HEK293 (cell line): Measurements from ENCODE around the gene TSHZ2.

Experiments used
- BCL11B ChIP-seq: fragments of 450-650 bp; formaldehyde crosslinking; IDR thresholded peaks from 2 replicates; pipeline ENCODE4 v1.5.1; 2016; ENCODE audit warnings: low read depth, missing biosample characterization, missing genetic modification characterization
- GFI1B ChIP-seq: fragments of 450-650 bp; formaldehyde crosslinking; IDR thresholded peaks from 2 replicates; pipeline ENCODE4 v1.5.1; 2016; ENCODE audit warnings: missing biosample characterization, missing genetic modification characterization
- GLI2 ChIP-seq: fragments of 450-650 bp; formaldehyde crosslinking; IDR thresholded peaks from 2 replicates; pipeline ENCODE4; 2017; ENCODE audit warnings: missing biosample characterization, missing genetic modification characterization, low read depth, borderline replicate concordance
- GLIS1 ChIP-seq: fragments of 450-650 bp; formaldehyde crosslinking; IDR thresholded peaks from 2 replicates; pipeline ENCODE4 v1.5.1; 2016; ENCODE audit warnings: missing biosample characterization, missing genetic modification characterization
- SCRT1 ChIP-seq: fragments of 450-650 bp; formaldehyde crosslinking; IDR thresholded peaks from 2 replicates; pipeline ENCODE4 v1.5.1; 2016; ENCODE audit warnings: missing biosample characterization, missing genetic modification characterization, borderline replicate concordance
- ZBTB20 ChIP-seq: fragments of 450-650 bp; formaldehyde crosslinking; IDR thresholded peaks from 2 replicates; pipeline ENCODE4 v1.5.1; 2016; ENCODE audit warnings: missing biosample characterization, missing genetic modification characterization
- ZBTB7A ChIP-seq: fragments of 450-650 bp; formaldehyde crosslinking; IDR thresholded peaks from 2 replicates; pipeline ENCODE4 v1.5.1; 2016; ENCODE audit warnings: low read depth, missing biosample characterization, missing genetic modification characterization
- ZNF112 ChIP-seq: fragments of 450-650 bp; formaldehyde crosslinking; IDR thresholded peaks from 2 replicates; pipeline ENCODE4 v1.5.0; 2017; ENCODE audit warnings: missing biosample characterization, missing genetic modification characterization
- ZNF133 ChIP-seq: fragments of 450-650 bp; formaldehyde crosslinking; IDR thresholded peaks from 2 replicates; pipeline ENCODE4 v1.5.1; 2016; ENCODE audit warnings: missing biosample characterization, missing genetic modification characterization
- ZNF16 ChIP-seq: fragments of 450-650 bp; formaldehyde crosslinking; IDR thresholded peaks from 2 replicates; pipeline ENCODE4 v1.5.1; 2016; ENCODE audit warnings: low read depth, missing biosample characterization, missing genetic modification characterization
- ZNF18 ChIP-seq: fragments of 450-650 bp; formaldehyde crosslinking; IDR thresholded peaks from 2 replicates; pipeline ENCODE4 v1.5.1; 2016; ENCODE audit warnings: missing biosample characterization, missing genetic modification characterization
- ZNF24 ChIP-seq: fragments of 450-650 bp; formaldehyde crosslinking; IDR thresholded peaks from 2 replicates; pipeline ENCODE4 v1.5.1; 2016; ENCODE audit warnings: missing biosample characterization, missing genetic modification characterization
- ZNF274 ChIP-seq, 2 experiments: fragments of 200-500 bp in 1 of 2; fragments of 450-650 bp in 1 of 2; sonication (Bioruptor generic) in 1 of 2; formaldehyde crosslinking in 1 of 2; IDR thresholded peaks; 2 replicates each; pipeline versions ENCODE4 v1.5.1 to v1.6.1; 2014 to 2016; ENCODE audit warnings: borderline replicate concordance in 1 of 2, inconsistent platforms in 1 of 2, low read length in 1 of 2, missing biosample characterization in 1 of 2, missing genetic modification characterization in 1 of 2
- ZNF324 ChIP-seq: fragments of 450-650 bp; formaldehyde crosslinking; IDR thresholded peaks from 2 replicates; pipeline ENCODE4 v1.5.1; 2016; ENCODE audit warnings: missing biosample characterization, missing genetic modification characterization
- ZNF394 ChIP-seq: fragments of 450-650 bp; formaldehyde crosslinking; IDR thresholded peaks from 2 replicates; pipeline ENCODE4 v1.5.1; 2016; ENCODE audit warnings: missing biosample characterization, missing genetic modification characterization, mild to moderate bottlenecking, moderate library complexity, borderline replicate concordance
- ZNF404 ChIP-seq: fragments of 450-650 bp; formaldehyde crosslinking; IDR thresholded peaks from 2 replicates; pipeline ENCODE4 v1.5.1; 2017; ENCODE audit warnings: missing biosample characterization, missing genetic modification characterization
- ZNF513 ChIP-seq: fragments of 450-650 bp; IDR thresholded peaks from 2 replicates; pipeline ENCODE4 v1.5.1; 2018; ENCODE audit warnings: missing biosample characterization, missing genetic modification characterization
- ZNF521 ChIP-seq: fragments of 450-650 bp; formaldehyde crosslinking; IDR thresholded peaks from 2 replicates; pipeline ENCODE4 v1.5.1; 2017; ENCODE audit warnings: missing biosample characterization, mild to moderate bottlenecking, missing genetic modification characterization
- ZNF561 ChIP-seq: fragments of 450-650 bp; IDR thresholded peaks from 2 replicates; pipeline ENCODE4 v1.5.1; 2018; ENCODE audit warnings: missing biosample characterization, missing genetic modification characterization, borderline replicate concordance
- ZNF600 ChIP-seq: fragments of 450-650 bp; formaldehyde crosslinking; IDR thresholded peaks from 2 replicates; pipeline ENCODE4 v1.5.1; 2016; ENCODE audit warnings: missing biosample characterization, missing genetic modification characterization
- ZNF664 ChIP-seq: fragments of 450-650 bp; formaldehyde crosslinking; IDR thresholded peaks from 2 replicates; pipeline ENCODE4 v1.5.1; 2016; ENCODE audit warnings: missing biosample characterization, missing genetic modification characterization
- ZNF843 ChIP-seq: fragments of 450-650 bp; formaldehyde crosslinking; IDR thresholded peaks from 2 replicates; pipeline ENCODE4 v1.5.1; 2016; ENCODE audit warnings: missing biosample characterization, missing genetic modification characterization
- ZSCAN30 ChIP-seq: fragments of 450-650 bp; IDR thresholded peaks from 2 replicates; pipeline ENCODE4 v1.5.1; 2018; ENCODE audit warnings: missing biosample characterization, mild to moderate bottlenecking, missing genetic modification characterization, moderate library complexity
- TF ChIP-seq, protein P1 (sequence below): fragments of 450-650 bp; formaldehyde crosslinking; IDR thresholded peaks from 2 replicates; pipeline ENCODE4 v1.5.1; 2016; ENCODE audit warnings: missing biosample characterization, missing genetic modification characterization, low read depth
- TF ChIP-seq, protein P2 (sequence below): fragments of 450-650 bp; formaldehyde crosslinking; conservative IDR thresholded peaks from 2 replicates; pipeline ENCODE4 v1.5.1; 2016; ENCODE audit warnings: low read depth, missing biosample characterization, missing genetic modification characterization
- TF ChIP-seq, protein P3 (sequence below): fragments of 450-650 bp; formaldehyde crosslinking; IDR thresholded peaks from 2 replicates; pipeline ENCODE4 v1.5.1; 2016; ENCODE audit warnings: missing biosample characterization, missing genetic modification characterization

The TSHZ2 gene

GRCh38 chr20:52972190-52972937 lies at the start of gene TSHZ2 (continued):
- TF ChIP-seq ZNF18 (tag by site-specific recombination) (peak; percentile 94), ZNF561 (no peak), ZNF274 (IDR thresholded peaks at IDR 0.05; ENCODE audit: low read length) (no peak), ZNF274 (tag by site-specific recombination; IDR thresholded peaks at IDR 0.05; ENCODE audit: borderline replicate concordance) (no peak), ZNF600 (peak; percentile 93), ZNF843 (tag by site-specific recombination) (peak; percentile 91), GLIS1 (tag by site-specific recombination) (peak; percentile 72), ZNF24 (tag by site-specific recombination) (peak; percentile 49; the same call in 1 of the 2 replicates), ZNF513 (tag by site-specific recombination) (peak; percentile 82), BCL11B (tag by site-specific recombination) (no peak; the same call in 1 of the 2 replicates), ZNF16 (tag by site-specific recombination) (no peak), ZNF521 (tag by site-specific recombination) (no peak), ZNF133 (peak; percentile 75), ZNF664 (peak; percentile 75), GLI2 (no peak), ZNF394 (tag by site-specific recombination) (peak; percentile 58; the same call in 1 of the 2 replicates), ZNF112 (tag by site-specific recombination) (no peak), ZSCAN30 (no peak), ZBTB7A (tag by site-specific recombination) (peak; percentile 93; the same call in 1 of the 2 replicates), ZNF404 (tag by site-specific recombination) (no peak), GFI1B (tag by site-specific recombination) (peak; percentile 69; the same call in 1 of the 2 replicates), ZBTB20 (tag by site-specific recombination) (peak; percentile 86), ZNF324 (tag by site-specific recombination) (peak; percentile 89; the same call in 1 of the 2 replicates), SCRT1 (tag by site-specific recombination) (no peak)
- TF ChIP-seq, protein P1, sequence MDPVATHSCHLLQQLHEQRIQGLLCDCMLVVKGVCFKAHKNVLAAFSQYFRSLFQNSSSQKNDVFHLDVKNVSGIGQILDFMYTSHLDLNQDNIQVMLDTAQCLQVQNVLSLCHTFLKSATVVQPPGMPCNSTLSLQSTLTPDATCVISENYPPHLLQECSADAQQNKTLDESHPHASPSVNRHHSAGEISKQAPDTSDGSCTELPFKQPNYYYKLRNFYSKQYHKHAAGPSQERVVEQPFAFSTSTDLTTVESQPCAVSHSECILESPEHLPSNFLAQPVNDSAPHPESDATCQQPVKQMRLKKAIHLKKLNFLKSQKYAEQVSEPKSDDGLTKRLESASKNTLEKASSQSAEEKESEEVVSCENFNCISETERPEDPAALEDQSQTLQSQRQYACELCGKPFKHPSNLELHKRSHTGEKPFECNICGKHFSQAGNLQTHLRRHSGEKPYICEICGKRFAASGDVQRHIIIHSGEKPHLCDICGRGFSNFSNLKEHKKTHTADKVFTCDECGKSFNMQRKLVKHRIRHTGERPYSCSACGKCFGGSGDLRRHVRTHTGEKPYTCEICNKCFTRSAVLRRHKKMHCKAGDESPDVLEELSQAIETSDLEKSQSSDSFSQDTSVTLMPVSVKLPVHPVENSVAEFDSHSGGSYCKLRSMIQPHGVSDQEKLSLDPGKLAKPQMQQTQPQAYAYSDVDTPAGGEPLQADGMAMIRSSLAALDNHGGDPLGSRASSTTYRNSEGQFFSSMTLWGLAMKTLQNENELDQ (tag by site-specific recombination) = no peak
- TF ChIP-seq, protein P2, sequence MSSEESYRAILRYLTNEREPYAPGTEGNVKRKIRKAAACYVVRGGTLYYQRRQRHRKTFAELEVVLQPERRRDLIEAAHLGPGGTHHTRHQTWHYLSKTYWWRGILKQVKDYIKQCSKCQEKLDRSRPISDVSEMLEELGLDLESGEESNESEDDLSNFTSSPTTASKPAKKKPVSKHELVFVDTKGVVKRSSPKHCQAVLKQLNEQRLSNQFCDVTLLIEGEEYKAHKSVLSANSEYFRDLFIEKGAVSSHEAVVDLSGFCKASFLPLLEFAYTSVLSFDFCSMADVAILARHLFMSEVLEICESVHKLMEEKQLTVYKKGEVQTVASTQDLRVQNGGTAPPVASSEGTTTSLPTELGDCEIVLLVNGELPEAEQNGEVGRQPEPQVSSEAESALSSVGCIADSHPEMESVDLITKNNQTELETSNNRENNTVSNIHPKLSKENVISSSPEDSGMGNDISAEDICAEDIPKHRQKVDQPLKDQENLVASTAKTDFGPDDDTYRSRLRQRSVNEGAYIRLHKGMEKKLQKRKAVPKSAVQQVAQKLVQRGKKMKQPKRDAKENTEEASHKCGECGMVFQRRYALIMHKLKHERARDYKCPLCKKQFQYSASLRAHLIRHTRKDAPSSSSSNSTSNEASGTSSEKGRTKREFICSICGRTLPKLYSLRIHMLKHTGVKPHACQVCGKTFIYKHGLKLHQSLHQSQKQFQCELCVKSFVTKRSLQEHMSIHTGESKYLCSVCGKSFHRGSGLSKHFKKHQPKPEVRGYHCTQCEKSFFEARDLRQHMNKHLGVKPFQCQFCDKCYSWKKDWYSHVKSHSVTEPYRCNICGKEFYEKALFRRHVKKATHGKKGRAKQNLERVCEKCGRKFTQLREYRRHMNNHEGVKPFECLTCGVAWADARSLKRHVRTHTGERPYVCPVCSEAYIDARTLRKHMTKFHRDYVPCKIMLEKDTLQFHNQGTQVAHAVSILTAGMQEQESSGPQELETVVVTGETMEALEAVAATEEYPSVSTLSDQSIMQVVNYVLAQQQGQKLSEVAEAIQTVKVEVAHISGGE (tag by site-specific recombination) = peak; percentile 56; the same call in 1 of the 2 replicates
- TF ChIP-seq, protein P3, sequence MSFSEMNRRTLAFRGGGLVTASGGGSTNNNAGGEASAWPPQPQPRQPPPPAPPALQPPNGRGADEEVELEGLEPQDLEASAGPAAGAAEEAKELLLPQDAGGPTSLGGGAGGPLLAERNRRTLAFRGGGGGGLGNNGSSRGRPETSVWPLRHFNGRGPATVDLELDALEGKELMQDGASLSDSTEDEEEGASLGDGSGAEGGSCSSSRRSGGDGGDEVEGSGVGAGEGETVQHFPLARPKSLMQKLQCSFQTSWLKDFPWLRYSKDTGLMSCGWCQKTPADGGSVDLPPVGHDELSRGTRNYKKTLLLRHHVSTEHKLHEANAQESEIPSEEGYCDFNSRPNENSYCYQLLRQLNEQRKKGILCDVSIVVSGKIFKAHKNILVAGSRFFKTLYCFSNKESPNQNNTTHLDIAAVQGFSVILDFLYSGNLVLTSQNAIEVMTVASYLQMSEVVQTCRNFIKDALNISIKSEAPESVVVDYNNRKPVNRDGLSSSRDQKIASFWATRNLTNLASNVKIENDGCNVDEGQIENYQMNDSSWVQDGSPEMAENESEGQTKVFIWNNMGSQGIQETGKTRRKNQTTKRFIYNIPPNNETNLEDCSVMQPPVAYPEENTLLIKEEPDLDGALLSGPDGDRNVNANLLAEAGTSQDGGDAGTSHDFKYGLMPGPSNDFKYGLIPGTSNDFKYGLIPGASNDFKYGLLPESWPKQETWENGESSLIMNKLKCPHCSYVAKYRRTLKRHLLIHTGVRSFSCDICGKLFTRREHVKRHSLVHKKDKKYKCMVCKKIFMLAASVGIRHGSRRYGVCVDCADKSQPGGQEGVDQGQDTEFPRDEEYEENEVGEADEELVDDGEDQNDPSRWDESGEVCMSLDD = peak; percentile 98
